H4 (cell line): ENCODE results near the gene PPP1CA. TPM values are rescaled to one million over a fixed set of nuclear protein-coding genes. Genes with fewer than 3 reads are reported as not detected.

Source experiments
- DNase-seq: peaks from one replicate; pipeline ENCODE4 v3.0.0-alpha.2; 2015; ENCODE audit warnings: low spot score
- total RNA-seq: library from RNA; depleted of rRNA; stranded (reverse); fragments of >200 nt; shearing (Covaris generic); gene quantifications from 2 replicates; pipeline ENCODE4 v1.2.3, GENCODE V29; 2014

The PPP1CA gene
- total RNA-seq, 1 experiment from 2014 or later, result 212 TPM

GRCh38 chr11:67418476-67419281 lies 17.0 kb upstream of the PPP1CA start:
- DNase-seq, result no peak

DNA sequence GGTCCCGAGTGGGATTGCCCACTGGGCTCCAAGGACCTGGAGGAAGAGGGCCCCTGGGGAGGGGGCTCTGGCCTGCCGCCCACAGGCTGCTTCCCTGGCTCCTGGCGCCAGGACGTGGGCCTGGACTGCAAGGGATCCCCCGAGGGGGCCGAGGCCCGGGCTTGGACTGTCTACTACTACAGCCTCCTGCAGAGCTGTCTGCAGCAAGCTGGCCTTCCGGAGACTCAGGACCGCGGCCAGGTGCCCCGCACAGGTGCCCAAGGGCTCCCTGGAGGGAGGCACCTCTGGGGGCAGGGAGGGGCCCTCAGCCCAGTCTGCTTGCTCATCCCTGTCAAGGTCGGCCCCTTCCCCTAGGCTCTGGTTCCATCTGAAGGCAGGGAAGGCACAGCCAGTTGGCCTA lies 15.8 kb upstream of the PPP1CA start:
- no peak for DNase-seq

DNA sequence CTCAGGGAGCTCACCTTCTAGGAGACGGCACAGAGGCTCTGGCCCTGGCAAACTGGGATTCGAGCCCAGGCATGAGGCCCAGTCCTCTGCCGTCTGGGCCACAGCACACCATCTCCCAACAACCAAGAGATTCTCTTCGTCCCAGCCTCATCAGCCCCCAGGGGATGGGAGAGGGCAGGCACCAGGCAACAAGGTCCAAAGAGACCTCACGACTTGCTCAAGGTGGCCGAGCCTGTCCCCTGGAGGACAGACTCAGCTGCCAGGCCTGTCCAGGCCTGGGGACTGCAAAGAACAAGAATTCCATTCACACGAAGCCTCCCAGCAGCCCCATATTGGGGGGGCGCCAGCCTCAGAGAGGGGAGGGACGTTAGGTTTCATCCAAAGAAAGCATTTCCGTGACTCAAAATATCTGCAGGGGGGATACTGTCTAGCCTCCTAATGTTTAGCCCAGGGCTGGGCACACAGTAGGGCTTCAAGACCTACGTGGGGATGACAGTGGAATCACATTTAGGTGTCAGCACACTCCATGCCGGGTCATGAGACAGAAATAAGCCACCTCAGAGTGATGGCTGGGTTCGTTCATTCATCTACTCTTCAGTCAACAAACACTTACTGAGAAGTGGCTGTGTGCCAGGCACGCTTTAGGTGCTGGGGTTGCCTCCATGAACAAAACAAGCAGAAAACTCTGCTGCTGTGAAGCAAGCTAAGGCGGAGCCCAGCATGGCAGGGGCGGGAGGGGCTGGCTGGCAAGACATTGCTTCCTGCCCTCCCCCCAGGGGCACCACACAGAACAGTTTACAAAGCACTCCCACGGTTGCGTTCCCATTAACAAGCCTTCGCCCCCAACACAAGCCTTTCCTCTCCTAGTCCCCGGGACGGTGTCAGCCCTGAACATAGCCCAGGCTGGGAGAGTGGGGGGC lies 15.0 kb upstream of the PPP1CA start:
- DNase-seq, result peak; percentile 57

DNA sequence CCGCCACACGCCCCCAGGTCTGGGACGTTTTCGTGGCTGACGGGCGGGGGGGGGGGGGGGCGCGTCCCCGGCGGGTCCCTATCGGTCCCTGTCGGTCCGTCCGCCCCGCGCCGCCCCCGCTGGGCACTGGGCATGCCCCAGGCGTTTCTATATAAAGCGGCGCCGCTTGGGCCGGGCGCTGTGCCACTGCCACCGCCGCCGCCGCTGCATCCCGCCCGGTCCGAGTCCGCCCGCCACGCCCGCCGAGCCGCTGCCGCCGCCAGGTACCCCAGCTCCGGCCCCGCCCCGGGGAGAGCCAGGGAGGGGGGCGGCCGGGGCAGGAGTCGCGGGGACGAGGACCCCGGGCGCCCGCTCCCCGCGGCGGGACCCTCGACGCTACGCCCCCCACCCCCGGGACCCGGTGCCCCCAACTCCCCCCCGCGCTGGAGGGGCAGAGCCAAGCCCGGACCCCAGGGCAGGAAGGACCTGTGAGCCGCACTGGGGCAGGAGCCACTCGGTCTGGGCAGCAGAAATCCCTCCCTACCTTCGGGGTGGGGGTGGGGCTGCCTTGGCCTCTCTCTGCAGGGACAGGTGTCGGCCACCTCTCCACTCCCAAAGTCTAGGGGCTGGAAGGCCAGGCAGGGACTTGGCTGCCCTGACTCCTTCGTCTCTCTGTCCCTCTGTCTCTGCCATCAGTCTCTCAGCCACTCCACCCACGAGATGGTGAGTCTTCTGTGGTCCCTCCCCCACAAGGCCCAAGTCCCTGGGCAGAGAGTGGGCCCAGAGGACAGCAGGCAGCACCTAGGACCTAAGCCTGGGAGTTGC lies 14.0 kb upstream of the PPP1CA start, which contains the start of gene CARNS1:
CARNS1 (plus strand) TSS at position 178 of the 804 bp plus-strand sequence; CDS start at position 700, 522 bp downstream.
- DNase-seq, result no peak

GRCh38 chr11:67413266-67413849 lies 11.7 kb upstream of the PPP1CA start:
- DNase-seq, result no peak

GRCh38 chr11:67412495-67413179 lies 11.0 kb upstream of the PPP1CA start:
- DNase-seq, result no peak

- DNase-seq, result no peak
Measured at GRCh38 chr11:67411785-67412152, 10.1 kb upstream of the PPP1CA start.

DNA sequence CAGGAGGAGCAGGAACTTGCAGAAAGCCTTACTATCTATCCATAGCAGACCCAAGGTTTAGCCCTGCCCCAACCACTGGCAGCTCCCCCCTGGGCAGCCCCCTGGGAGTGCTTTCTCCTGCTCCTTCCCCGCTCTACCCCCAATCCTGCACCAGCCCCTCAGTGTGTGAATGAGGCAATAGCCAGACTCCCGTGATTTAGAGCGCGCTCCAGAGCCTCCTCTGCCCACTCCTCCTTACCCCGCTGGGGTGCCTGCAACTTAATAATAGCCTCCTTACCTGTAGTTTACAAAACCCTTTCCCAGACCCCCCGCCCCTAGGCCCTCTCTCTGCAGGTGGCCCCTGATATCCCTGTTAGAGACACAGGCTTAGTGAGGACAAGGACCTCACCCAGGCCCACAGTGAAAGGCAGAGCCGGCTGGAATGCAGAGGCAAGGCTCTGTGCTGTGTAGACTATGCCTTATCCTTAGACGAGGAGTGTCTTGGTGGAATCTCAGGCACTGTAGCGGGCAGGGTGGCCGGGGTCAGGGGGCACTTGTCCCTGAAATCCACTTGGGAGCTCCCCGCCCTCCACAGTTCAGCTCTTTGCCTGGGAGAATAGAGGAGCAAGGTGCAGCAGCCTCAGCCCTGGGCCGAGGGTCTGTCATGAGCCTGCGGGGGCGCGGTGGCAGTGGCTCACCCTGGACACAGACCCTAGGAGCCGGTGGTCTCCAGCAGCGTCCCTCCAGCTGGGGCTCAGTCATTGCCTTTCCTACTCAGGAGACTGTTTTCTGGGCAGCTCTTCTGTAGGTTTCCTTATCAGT lies 9.5 kb upstream of the PPP1CA start:
- no peak for DNase-seq

GRCh38 chr11:67410369-67410831 lies 8.7 kb upstream of the PPP1CA start:
- no peak for DNase-seq

- DNase-seq, result no peak
Measured at GRCh38 chr11:67409781-67410368, 8.2 kb upstream of the PPP1CA start.

- DNase-seq, result no peak
Measured at GRCh38 chr11:67409261-67409666, 7.6 kb upstream of the PPP1CA start.

- DNase-seq, result no peak
Measured at GRCh38 chr11:67408437-67409200, 7.0 kb upstream of the PPP1CA start.

DNA sequence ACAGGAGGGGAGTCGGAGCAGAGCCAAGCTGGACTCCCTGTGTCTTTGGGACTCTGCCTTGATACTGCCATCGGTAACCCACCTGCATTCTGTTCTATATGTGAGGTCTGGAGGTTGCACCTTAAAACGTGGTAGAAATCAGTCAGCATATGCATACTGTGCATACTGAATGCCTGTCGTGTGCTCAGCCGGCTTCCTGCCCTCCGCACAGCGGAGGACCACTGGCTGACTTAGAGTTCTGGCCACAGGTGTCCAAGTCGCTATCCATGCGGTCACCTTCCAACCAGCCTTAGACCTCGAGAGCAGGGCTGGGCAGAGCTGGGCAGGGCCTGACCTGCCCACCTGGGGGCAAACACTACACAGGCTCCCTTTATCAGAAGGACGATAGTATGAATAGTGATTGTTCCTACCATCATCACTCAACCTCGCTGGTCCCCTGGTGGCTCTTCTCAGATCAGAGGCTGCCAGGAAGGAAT lies 6.1 kb upstream of the PPP1CA start:
- no peak for DNase-seq

- no peak for DNase-seq
Measured at GRCh38 chr11:67406969-67407687, 5.5 kb upstream of the PPP1CA start.

DNA sequence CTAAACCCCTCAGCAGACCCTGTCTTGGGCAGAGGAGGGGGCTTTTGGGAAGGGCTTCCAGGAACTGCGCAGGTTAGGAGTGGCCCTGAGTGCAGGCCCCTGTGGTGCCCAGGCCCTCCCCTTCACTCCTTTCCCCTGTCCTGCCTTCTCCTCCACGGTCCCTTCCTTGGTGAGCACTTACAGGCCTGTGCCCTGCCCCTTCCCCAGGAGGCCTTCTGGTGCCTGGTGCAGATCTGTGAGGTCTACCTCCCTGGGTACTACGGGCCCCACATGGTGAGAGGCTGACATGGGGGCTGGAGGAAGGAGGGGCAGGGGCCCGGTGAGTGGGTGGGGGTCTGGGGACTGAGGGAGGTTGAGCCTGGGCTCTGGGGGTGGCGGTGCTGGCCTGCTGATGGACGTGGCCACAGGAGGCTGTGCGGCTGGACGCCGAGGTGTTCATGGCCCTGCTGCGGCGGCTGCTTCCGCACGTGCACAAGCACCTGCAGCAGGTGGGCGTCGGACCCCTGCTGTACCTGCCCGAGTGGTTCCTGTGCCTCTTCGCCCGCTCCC lies 4.8 kb upstream of the PPP1CA start:
- DNase-seq, result no peak

- no peak for DNase-seq
Measured at GRCh38 chr11:67405688-67406339, 4.2 kb upstream of the PPP1CA start.

- DNase-seq, result no peak
Measured at GRCh38 chr11:67405196-67405567, 3.5 kb upstream of the PPP1CA start.
